ENCODE data around the gene CRYBA2. TPM values are rescaled to one million over a fixed set of nuclear protein-coding genes. Genes with fewer than 3 reads are reported as not detected.

The CRYBA2 gene
- total RNA-seq (2014; rRNA removed; shearing (Covaris generic)) (not detected in 2 replicates), total RNA-seq (2022) (not detected in 2 replicates), Bru-seq, nascent RNA (not detected), BruChase-seq, experiment 1, labeled RNA remaining after a 6-hour chase (percentile 16 among the genes with signal in this experiment), BruChase-seq, experiment 2, labeled RNA remaining after a 2-hour chase (not detected)
- long read RNA-seq = 0 reads

- CTCF ChIA-PET (ENCODE audit: unreplicated experiment) = no interaction called here
- Histone ChIP-seq H3K4me3 (ENCODE audit: low read depth, low read length, poor library complexity, severe bottlenecking) (no peak within 1 kb of the TSS), H3K4me1 (ENCODE audit: insufficient read depth, low read length, poor library complexity, severe bottlenecking) (no peaks in the 10 kb centered on the region), H4K20me1 (ENCODE audit: insufficient read depth, low read length) (no peaks in the 10 kb centered on the region), H3K9me2 (ENCODE audit: insufficient read depth, low read length) (no peaks in the 10 kb centered on the region), H3K9me3 (ENCODE audit: low read length) (no peaks in the 10 kb centered on the region), H2AFZ (ENCODE audit: low read length) (no peak within 1 kb of the TSS), H3K4me2 (ENCODE audit: low read length) (no peak within 1 kb of the TSS), H3K79me2 (ENCODE audit: insufficient read depth, low read depth, low read length) (no peaks in the 10 kb centered on the region), H3K27ac (ENCODE audit: low read depth, low read length, poor library complexity, severe bottlenecking) (no peak within 1 kb of the TSS), H3K36me3 (ENCODE audit: insufficient read depth, low read length) (no peaks in the 10 kb centered on the region)
- intact Hi-C loops (cut with micrococcal nuclease; ENCODE audit: unreplicated experiment) = no loop called here
- no peak for DNase-seq (ENCODE audit: low spot score)
- no TSS peak for BruUV-seq (replicated peaks)
- POLR2A ChIA-PET = interaction anchor here (0.6 kb wide), 1 partner anchor 17 kb away, joined by 3 read pairs; no protein-coding TSS in a partner anchor
- TF ChIP-seq EZH2phosphoT487 (IDR thresholded peaks at IDR 0.05; ENCODE audit: borderline replicate concordance, low read depth, low read length) = no peak
- no peak for TF ChIP-seq CTCF (conservative IDR thresholded peaks at IDR 0.05; ENCODE audit: low read length)
Measured at GRCh38 chr2:218993345-218994315, at the start of gene CRYBA2. CRYBA2 (minus strand) TSS chr2:218993422; CDS start chr2:218993176, 246 bp downstream.

GRCh38 chr2:219042750-219043149, 49.5 kb upstream of the CRYBA2 start:
- H4K20me1 ChIP-seq (ENCODE audit: insufficient read depth, low read length) = no peaks in the 10 kb centered on the region
- H3K9me2 ChIP-seq (ENCODE audit: insufficient read depth, low read length) = no peaks in the 10 kb centered on the region
- no peak for DNase-seq (ENCODE audit: low spot score)
- H3K36me3 ChIP-seq (ENCODE audit: insufficient read depth, low read length) = no peaks in the 10 kb centered on the region
- no peak for TF ChIP-seq CTCF (conservative IDR thresholded peaks at IDR 0.05; ENCODE audit: low read length)
- TF ChIP-seq EZH2phosphoT487 (IDR thresholded peaks at IDR 0.05; ENCODE audit: borderline replicate concordance, low read depth, low read length) = no peak
- POLR2A ChIA-PET = interaction anchor here (0.8 kb wide), 1 partner anchor 61 kb away, joined by 3 read pairs; no protein-coding TSS in a partner anchor
- CTCF ChIA-PET (ENCODE audit: unreplicated experiment) = interaction anchor here (0.5 kb wide), 1 partner anchor 46 kb away, joined by 8 read pairs; no protein-coding TSS in a partner anchor
- H3K4me1 ChIP-seq (ENCODE audit: insufficient read depth, low read length, poor library complexity, severe bottlenecking) = no peaks in the 10 kb centered on the region
- H3K9me3 ChIP-seq (ENCODE audit: low read length) = no peaks in the 10 kb centered on the region
- no peak overlapping the region for H2AFZ ChIP-seq (ENCODE audit: low read length)
- H3K4me2 ChIP-seq (ENCODE audit: low read length) = no peak overlapping the region
- intact Hi-C loops (cut with micrococcal nuclease; ENCODE audit: unreplicated experiment) = no loop called here
- BruUV-seq (replicated peaks) = no TSS peak
- no peak overlapping the region for H3K27ac ChIP-seq (ENCODE audit: low read depth, low read length, poor library complexity, severe bottlenecking)
- no peaks in the 10 kb centered on the region for H3K79me2 ChIP-seq (ENCODE audit: insufficient read depth, low read depth, low read length)
- no peak overlapping the region for H3K4me3 ChIP-seq (ENCODE audit: low read depth, low read length, poor library complexity, severe bottlenecking)
